MM.1S (cell line): ENCODE results near the gene INO80.

Experiments used
- EZH2 ChIP-seq: fragments of 300-600 bp; sonication (generic); optimal IDR thresholded peaks from 2 replicates; pipeline ENCODE3; 2017; ENCODE audit warnings: low read depth, mild to moderate bottlenecking, antibody characterized with exemption, low read length, mixed read lengths
- EZH2phosphoT487 ChIP-seq: fragments of 300-600 bp; sonication (generic); IDR thresholded peaks from 2 replicates; pipeline ENCODE4 v1.6.1; 2018; ENCODE audit warnings: antibody characterized with exemption, low read length
- TF ChIP-seq, protein P1 (sequence below): fragments of 300-600 bp; sonication (generic); IDR thresholded peaks from 2 replicates; pipeline ENCODE4 v1.5.1; 2016; ENCODE audit warnings: antibody characterized with exemption, low read length, mixed read lengths

DNA sequence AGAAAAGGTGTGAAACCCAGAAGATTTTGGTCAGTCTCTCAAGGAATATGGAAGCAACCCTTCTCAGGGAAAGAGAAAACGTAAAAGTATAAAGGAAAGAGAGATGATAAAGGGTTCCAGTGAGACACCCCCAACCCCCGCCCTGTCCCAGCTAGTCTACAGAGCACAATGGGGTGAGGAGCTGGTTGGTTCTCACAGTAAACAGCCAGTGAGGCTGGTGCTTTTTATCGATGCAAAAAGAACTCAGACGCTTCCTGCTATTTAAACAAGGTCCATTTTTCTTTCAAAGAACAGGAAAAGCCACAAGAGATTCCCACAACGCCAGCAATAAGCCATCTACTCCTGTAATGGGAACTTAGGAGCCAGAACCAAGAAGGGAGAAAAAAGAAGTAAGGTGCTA is 96.9 kb downstream of the INO80 start:
- TF ChIP-seq, protein P1, sequence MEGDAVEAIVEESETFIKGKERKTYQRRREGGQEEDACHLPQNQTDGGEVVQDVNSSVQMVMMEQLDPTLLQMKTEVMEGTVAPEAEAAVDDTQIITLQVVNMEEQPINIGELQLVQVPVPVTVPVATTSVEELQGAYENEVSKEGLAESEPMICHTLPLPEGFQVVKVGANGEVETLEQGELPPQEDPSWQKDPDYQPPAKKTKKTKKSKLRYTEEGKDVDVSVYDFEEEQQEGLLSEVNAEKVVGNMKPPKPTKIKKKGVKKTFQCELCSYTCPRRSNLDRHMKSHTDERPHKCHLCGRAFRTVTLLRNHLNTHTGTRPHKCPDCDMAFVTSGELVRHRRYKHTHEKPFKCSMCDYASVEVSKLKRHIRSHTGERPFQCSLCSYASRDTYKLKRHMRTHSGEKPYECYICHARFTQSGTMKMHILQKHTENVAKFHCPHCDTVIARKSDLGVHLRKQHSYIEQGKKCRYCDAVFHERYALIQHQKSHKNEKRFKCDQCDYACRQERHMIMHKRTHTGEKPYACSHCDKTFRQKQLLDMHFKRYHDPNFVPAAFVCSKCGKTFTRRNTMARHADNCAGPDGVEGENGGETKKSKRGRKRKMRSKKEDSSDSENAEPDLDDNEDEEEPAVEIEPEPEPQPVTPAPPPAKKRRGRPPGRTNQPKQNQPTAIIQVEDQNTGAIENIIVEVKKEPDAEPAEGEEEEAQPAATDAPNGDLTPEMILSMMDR: no peak
- TF ChIP-seq EZH2phosphoT487: no peak
- no peak for TF ChIP-seq EZH2
